G401 (cell line): ENCODE measurements around the gene KCNAB2. TPM values are rescaled to one million over a fixed set of nuclear protein-coding genes. Genes with fewer than 3 reads are reported as not detected.
A peak's percentile ranks its signal among the peaks of the same experiment; 100 is the strongest.
"Not testable (repeated sequence)": the region's sequence is repeated elsewhere in the genome, so short reads cannot be mapped to it uniquely, and the experiment has no call there.

Source experiments
- DNase-seq: peaks from one replicate; pipeline ENCODE4 v3.0.0-alpha.2; 2015; ENCODE audit warnings: low spot score
- in situ Hi-C: cut with HindIII; loops from 2 replicates; pipeline ENCODE4 v1.10.0; 2016; ENCODE audit warnings: low sequenced_read_pairs, mixed read lengths
- total RNA-seq: library from RNA; depleted of rRNA; stranded (reverse); fragments of >200 nt; shearing (Covaris generic); gene quantifications from 2 replicates; pipeline ENCODE4 v1.2.3, GENCODE V29; 2014

The KCNAB2 gene
- total RNA-seq, 1 experiment from 2014 or later: 0.71 TPM

- in situ Hi-C loops: no loop called here
- DNase-seq: no peak
Measured at GRCh38 chr1:6048179-6048867, 2.6 kb downstream of the KCNAB2 start.

- in situ Hi-C loops: no loop called here
- no peak for DNase-seq
Measured at GRCh38 chr1:6049419-6049818, 3.7 kb downstream of the KCNAB2 start.

- DNase-seq: no peak
- in situ Hi-C loops: no loop called here
Measured at GRCh38 chr1:6051423-6051822, 5.7 kb downstream of the KCNAB2 start.

- in situ Hi-C loops: no loop called here
- peak; percentile 75 for DNase-seq
Measured at GRCh38 chr1:6052543-6053205, 7.0 kb downstream of the KCNAB2 start.

- no peak for DNase-seq
- in situ Hi-C loops: no loop called here
Measured at GRCh38 chr1:6053206-6053546, 7.5 kb downstream of the KCNAB2 start.

- in situ Hi-C loops: no loop called here
- DNase-seq: no peak
Measured at GRCh38 chr1:6054596-6054995, 8.9 kb downstream of the KCNAB2 start.

- DNase-seq: no peak
- in situ Hi-C loops: no loop called here
Measured at GRCh38 chr1:6056572-6056948, 10.9 kb downstream of the KCNAB2 start.

- no peak for DNase-seq
- in situ Hi-C loops: no loop called here
Measured at GRCh38 chr1:6057170-6057845, 11.6 kb downstream of the KCNAB2 start.

GRCh38 chr1:6059866-6060265 is 14.2 kb downstream of the KCNAB2 start:
- DNase-seq: no peak
- in situ Hi-C loops: no loop called here

- in situ Hi-C loops: no loop called here
- DNase-seq: no peak
Measured at GRCh38 chr1:6062670-6063069, 17.0 kb downstream of the KCNAB2 start.

- DNase-seq, in situ Hi-C loops: not testable (repeated sequence)
Measured at GRCh38 chr1:6063532-6064053, 17.9 kb downstream of the KCNAB2 start.

GRCh38 chr1:6065093-6065858 is 19.6 kb downstream of the KCNAB2 start:
- DNase-seq: no peak
- in situ Hi-C loops: no loop called here

- DNase-seq: no peak
- in situ Hi-C loops: no loop called here
Measured at GRCh38 chr1:6066680-6067079, 21.0 kb downstream of the KCNAB2 start.

GRCh38 chr1:6068073-6068472 is 22.4 kb downstream of the KCNAB2 start:
- in situ Hi-C loops: no loop called here
- DNase-seq: no peak

- in situ Hi-C loops: no loop called here
- DNase-seq: no peak
Measured at GRCh38 chr1:6068932-6069331, 23.2 kb downstream of the KCNAB2 start.

GRCh38 chr1:6069573-6069972 is 23.9 kb downstream of the KCNAB2 start:
- in situ Hi-C loops: no loop called here
- no peak for DNase-seq

GRCh38 chr1:6070450-6070974 is 24.8 kb downstream of the KCNAB2 start:
- in situ Hi-C loops: no loop called here
- no peak for DNase-seq

GRCh38 chr1:6071219-6071618 is 25.5 kb downstream of the KCNAB2 start:
- in situ Hi-C loops: no loop called here
- no peak for DNase-seq

GRCh38 chr1:6072774-6073479 is 27.2 kb downstream of the KCNAB2 start:
- in situ Hi-C loops: no loop called here
- no peak for DNase-seq
